Heart left ventricle (tissue), 13 donors: Measurements from ENCODE around the gene MREG.

Source experiments
- CTCF ChIP-seq, 12 donors: fragments of 200-600 bp; sonication (generic) in 4 of 12; IDR thresholded peaks; one replicate each; pipeline versions ENCODE4 v1.5.0 to v1.8.0; 2018 to 2022; ENCODE audit warnings: antibody characterized with exemption in 12 of 12, mild to moderate bottlenecking in 5 of 12
- POLR2A ChIP-seq, 2 donors: fragments of 450-650 bp; IDR thresholded peaks; one replicate each; pipeline ENCODE4 v1.6.1; 2017; ENCODE audit warnings: antibody characterized with exemption in 2 of 2, mild to moderate bottlenecking in 2 of 2, moderate library complexity in 2 of 2
- donor health status: ischemic (EF 13 %, LVEDD 7.1; RV severe dilation, severe dysfunction).
- donor health status: DM: no; HTN: yes; CAD: no.
- donor health status: DM: no; HTN: no; CAD: no.
- donor health status: ischemic (EF 25% LVEDD 6.9; RV normal size, moderate dysfunction).
- donor health status: ischemic (EF 25% LVEDD 5.7; RV mildly dilated, moderate dysfunction).
- donor health status: ischemic (EF 35%, LVEDD 5.7; RV mildly dilated, moderate dysfunction).
- donor health status: nonischemic (EF 11% LVEDD 7.7; RV severe dilation, severe dysfunction).
- donor health status: DM: yes; HTN: yes; CAD: no.
- donor health status: PGD.
- donor health status: ischemic (EF 29% LVEDD 5.4; RV normal size, mild dysfunction).
- donor health status: nonischemic (EF 23%, LVEDD 6.1; RV moderate dilation, normal function).

DNA sequence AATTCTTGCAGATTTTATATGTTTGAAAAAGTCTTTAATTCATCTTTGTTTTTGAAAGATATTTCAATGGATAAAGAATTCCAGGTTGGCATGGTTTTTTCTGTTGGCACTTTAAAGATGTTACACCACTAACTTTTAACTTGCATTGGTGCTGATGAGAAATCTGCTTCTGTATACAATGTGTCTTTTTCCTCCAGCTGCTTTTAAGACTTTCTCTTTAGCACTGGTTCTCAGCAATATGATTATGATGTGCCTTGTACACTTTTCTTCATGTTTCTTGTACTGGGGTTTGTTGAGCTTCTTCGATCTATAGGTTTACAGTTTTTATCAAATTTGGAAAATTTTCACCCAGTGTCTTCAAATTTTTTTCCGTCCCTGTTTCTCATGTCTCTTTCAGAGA is 39.1 kb upstream of the MREG start:
- TF ChIP-seq CTCF (IDR thresholded peaks at IDR 0.05) (no peak), POLR2A (IDR thresholded peaks at IDR 0.05) (no peak)
